GM18858 (cell line): ENCODE results near the gene SMTN.

Experiments used
- ATAC-seq: cut with Tn5 transposase; IDR thresholded peaks from one replicate; pipeline ENCODE4 v1.9.1; 2021; ENCODE audit not compliant: unreplicated experiment

SMTN gene

DNA sequence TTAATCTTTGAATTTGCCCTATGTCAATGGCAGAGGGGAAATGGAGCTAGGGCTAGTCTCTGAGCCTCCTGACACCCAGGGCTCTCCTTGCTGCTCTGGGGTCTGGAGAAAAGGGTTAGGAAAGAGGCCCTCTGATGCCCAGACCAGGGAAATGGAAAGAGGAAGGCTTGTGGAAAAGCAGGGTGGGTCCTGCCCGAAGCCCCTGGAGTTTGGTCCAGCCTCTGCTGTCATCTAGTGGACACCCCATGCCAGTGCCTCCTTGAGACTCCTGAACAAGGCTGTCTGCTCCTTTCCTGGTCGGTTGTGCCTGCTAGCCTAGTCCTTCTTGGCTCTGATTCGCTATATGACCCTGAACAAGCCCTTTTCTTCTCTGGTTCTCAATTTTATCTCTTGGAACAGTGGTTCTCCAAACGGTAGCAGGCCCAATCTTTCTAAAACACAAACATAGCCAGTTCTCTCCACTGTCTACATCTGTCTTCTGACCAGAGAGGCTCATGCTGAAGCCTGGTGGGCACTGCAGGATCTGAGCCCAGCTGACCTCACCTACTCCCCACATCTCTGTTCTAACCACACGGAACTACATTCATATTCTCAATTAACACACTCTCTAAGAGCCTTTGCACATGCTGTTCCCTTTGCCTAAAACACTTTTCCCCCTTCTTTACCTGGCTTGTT, 68.0 kb downstream of the SMTN start:
- no peak for ATAC-seq

- ATAC-seq, result no peak
Observed at GRCh38 chr22:31150615-31151014, 69.5 kb downstream of the SMTN start.

- ATAC-seq, result no peak
Observed at GRCh38 chr22:31151872-31152271, 70.8 kb downstream of the SMTN start.

DNA sequence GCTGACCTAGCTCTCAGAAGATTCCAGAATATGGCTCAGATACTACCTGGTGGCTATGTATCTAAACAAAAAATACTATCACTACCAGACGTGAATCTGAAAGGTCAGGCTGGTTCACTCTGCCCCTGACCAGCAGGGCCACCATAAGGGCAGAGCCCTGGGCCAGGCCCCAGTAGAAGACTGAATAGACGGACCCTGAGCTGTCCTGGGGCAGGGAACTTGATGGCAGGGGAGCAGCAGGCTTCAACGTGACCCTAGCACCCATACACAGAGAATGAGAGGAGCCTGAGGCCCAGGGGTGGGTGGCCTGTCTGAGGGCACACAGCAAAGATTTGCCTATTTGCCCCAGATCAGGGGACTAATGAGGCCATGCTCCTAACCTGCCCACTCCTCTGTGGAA, 72.2 kb downstream of the SMTN start:
- no peak for ATAC-seq
